Body of pancreas (tissue), 4 donors: ENCODE data around the gene RECQL5.

Source experiments
- CTCF ChIP-seq, 7 experiments: fragments of 450-650 bp in 4 of 7; fragments of 200-600 bp in 3 of 7; sonication (generic) in 3 of 7; IDR thresholded peaks; one replicate each; pipeline ENCODE4 v1.5.1; 2016 to 2019; ENCODE audit warnings: antibody characterized with exemption in 7 of 7
- POLR2A ChIP-seq, 3 donors: fragments of 450-650 bp; IDR thresholded peaks; one replicate each; pipeline ENCODE4 v1.6.1; 2016; ENCODE audit warnings: antibody characterized with exemption in 3 of 3, mild to moderate bottlenecking in 2 of 3

- TF ChIP-seq CTCF (IDR thresholded peaks at IDR 0.05) (no peak), POLR2A (IDR thresholded peaks at IDR 0.05) (no peak)
Measured at GRCh38 chr17:75664099-75664549, 2.8 kb downstream of the RECQL5 start.
